Measurements from ENCODE around the gene AJAP1. TPM values are rescaled to one million over a fixed set of nuclear protein-coding genes. Genes with fewer than 3 reads are reported as not detected.
"Not testable (repeated sequence)": the region's sequence is repeated elsewhere in the genome, so short reads cannot be mapped to it uniquely, and the experiment has no call there.

AJAP1 gene, protein sequence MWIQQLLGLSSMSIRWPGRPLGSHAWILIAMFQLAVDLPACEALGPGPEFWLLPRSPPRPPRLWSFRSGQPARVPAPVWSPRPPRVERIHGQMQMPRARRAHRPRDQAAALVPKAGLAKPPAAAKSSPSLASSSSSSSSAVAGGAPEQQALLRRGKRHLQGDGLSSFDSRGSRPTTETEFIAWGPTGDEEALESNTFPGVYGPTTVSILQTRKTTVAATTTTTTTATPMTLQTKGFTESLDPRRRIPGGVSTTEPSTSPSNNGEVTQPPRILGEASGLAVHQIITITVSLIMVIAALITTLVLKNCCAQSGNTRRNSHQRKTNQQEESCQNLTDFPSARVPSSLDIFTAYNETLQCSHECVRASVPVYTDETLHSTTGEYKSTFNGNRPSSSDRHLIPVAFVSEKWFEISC
- 0.03 TPM in 1 of 2 replicates, not detected in the other for total RNA-seq (2014; rRNA removed; shearing (Covaris generic))
- polyA plus RNA-seq (2014; cell fraction: nucleus; rRNA removed) = not detected in 2 replicates

DNA sequence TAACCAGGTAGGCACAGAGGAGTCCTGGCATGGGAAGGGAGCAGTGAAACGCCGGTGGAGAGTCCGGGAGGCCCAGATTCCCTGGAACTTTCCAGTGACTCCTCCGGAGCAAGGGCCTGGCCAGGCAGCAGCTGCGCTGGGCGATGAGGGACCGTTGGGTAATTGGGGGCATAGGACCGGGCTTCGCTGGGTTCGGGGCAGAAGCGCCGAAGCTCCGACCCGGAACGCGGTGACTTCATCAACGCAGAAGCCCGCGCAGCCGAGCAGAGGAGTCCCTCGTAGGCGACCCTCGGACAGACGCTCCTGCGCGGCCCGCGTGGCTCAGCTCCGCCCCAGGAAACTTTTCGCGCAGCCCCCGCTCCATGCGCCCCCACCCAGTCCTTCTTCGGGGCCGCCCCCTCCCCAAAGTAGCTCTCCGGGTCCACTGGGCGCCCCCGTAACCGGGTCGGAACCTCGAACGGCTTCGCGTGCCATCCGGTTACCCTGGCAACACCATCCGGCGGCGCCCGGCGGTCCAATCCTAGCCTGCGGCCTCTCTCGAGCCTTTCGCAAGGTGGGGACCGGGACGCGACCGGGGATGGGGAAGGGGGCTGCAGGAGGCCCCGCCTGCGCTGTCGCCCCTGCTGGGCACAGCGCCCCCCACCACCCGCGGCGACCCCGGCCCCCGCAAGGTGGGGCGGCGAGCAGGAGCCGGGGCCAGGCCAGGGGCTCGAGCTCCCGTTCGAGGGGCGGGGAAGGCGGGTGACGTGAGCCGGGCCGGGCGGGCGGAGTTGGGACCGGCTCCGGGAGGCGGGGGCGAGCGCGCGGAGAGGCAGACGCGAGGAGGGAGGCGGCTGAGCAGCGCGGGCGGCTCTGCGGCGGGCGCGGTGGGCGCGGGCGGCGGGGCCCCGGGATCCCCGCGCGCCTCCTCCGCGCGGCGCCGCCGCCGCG is at the start of gene AJAP1:
AJAP1 (plus strand) TSS at position 814 of the 930 bp plus-strand sequence. CDS start 817 bp downstream, outside the sequence.
- no peak for DNase-seq (ENCODE audit: extremely low read depth, low read depth)

DNA sequence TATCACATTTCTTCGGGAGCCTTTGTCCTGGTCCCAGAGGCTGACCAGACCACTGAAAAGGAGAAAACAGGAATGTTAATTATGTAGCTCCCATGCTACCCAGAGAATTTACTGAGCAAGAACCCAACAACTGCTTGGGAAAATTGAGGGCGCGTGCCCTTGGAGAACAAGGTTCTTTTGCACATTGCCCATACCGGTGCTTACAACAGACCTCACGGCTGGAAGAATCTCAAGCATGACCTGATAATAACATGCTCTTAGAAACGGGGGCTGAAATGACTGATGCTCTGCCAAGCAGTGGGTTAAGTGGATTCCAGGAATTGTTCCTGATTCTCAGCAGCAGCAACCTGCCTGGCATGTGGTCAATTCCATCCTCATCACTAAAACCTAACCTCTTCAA is 49.3 kb upstream of the AJAP1 start:
- DNase-seq (ENCODE audit: extremely low read depth, low read depth) = no peak

DNA sequence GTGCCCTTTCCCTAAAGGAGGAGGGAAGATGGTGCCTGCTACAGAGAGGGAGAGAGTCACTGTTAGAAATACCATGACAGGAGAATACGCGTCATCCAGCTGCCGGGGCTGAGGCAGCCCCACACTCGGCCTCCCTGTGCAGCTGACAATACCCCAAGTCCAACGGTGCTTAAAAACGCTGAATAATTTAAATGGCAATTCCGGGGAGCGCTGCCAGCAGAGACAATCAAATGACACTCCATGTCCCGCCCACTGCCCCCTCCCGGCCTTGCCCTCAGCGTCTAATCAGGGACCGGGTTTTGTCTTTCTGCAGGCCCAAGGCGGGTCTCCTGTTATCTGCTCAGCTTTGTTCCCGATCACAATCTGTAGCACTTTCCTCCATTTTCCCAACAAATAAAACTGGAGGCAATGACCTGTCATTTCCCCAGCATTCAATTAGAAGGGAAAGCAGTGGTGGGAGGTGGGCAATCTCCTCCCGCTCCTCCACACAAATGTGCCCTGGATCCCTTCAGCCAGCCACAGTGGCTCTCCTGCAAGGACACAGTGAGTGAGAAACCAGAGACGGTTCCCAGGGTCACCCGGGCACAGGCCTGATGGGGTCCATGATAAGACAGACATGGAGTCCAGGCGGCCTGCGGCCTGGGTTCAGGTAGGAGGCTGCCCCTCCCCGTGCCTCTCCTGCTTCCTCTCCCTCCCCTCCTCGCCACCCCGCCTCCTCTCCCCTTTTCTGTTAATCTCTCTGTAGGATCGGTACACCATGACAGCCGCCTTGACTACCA is 42.7 kb upstream of the AJAP1 start:
- DNase-seq (ENCODE audit: extremely low read depth, low read depth) = no peak

GRCh38 chr1:4612991-4613390 is 41.4 kb upstream of the AJAP1 start:
- no peak for DNase-seq (ENCODE audit: extremely low read depth, low read depth)

GRCh38 chr1:4613606-4614370 is 40.6 kb upstream of the AJAP1 start:
- no peak for DNase-seq (ENCODE audit: extremely low read depth, low read depth)

DNA sequence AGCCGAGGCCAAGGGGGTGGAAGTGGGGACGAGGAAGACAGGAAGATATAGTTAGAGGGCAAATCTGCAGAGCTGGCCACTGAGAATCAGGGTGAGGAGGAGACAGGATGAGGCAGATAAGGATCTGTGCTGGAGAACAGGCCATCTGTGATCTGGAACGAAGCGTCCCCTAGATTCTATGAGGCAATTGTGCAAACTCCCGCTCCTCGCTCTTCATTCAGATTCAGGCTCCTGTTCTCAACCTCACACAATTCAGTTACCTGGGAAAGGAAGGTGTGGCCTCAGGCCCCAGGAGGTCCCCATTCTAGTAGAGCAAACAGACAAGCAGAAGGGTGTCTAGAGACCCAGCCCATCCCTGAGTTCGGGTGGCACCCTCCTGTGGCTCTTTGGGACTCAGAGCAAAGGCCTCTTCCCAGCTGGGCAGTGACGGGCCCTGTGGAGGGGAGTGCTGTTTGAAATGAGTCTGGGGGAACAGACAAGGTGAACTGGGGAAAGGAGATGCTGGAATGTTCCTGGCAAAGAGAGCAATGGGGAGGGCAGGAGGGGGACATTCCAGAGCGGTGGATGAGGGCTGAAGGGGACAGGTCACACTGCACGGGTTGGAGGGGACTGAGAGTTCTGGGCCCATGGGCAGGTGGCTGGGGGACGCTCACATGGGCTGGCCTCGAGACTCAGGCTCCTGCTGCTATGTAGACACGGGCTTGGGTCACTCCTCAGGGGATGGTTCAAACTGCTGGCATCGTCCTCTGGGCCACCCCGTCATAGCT is 39.9 kb upstream of the AJAP1 start:
- no peak for DNase-seq (ENCODE audit: extremely low read depth, low read depth)

GRCh38 chr1:4615138-4615470 is 39.3 kb upstream of the AJAP1 start:
- DNase-seq (ENCODE audit: extremely low read depth, low read depth) = no peak

- no peak for DNase-seq (ENCODE audit: extremely low read depth, low read depth)
These were observed 38.9 kb upstream of the AJAP1 start for GRCh38 chr1:4615501-4615900.

GRCh38 chr1:4616831-4617465 is 37.5 kb upstream of the AJAP1 start:
- no peak for DNase-seq (ENCODE audit: extremely low read depth, low read depth)

- no peak for DNase-seq (ENCODE audit: extremely low read depth, low read depth)
These were observed 36.9 kb upstream of the AJAP1 start for GRCh38 chr1:4617506-4617905.

- DNase-seq (ENCODE audit: extremely low read depth, low read depth) = not testable (repeated sequence)
These were observed 35.6 kb upstream of the AJAP1 start for GRCh38 chr1:4618827-4619226.

GRCh38 chr1:4621646-4622045 is 32.8 kb upstream of the AJAP1 start:
- no peak for DNase-seq (ENCODE audit: extremely low read depth, low read depth)

- no peak for DNase-seq (ENCODE audit: extremely low read depth, low read depth)
These were observed 31.6 kb upstream of the AJAP1 start for GRCh38 chr1:4622821-4623220.

GRCh38 chr1:4624141-4624715 is 30.2 kb upstream of the AJAP1 start:
- DNase-seq (ENCODE audit: extremely low read depth, low read depth) = no peak

- no peak for DNase-seq (ENCODE audit: extremely low read depth, low read depth)
These were observed 29.6 kb upstream of the AJAP1 start for GRCh38 chr1:4624801-4625200.

GRCh38 chr1:4626061-4626460 is 28.3 kb upstream of the AJAP1 start:
- DNase-seq (ENCODE audit: extremely low read depth, low read depth) = no peak

GRCh38 chr1:4626560-4627319 is 27.7 kb upstream of the AJAP1 start:
- no peak for DNase-seq (ENCODE audit: extremely low read depth, low read depth)

DNA sequence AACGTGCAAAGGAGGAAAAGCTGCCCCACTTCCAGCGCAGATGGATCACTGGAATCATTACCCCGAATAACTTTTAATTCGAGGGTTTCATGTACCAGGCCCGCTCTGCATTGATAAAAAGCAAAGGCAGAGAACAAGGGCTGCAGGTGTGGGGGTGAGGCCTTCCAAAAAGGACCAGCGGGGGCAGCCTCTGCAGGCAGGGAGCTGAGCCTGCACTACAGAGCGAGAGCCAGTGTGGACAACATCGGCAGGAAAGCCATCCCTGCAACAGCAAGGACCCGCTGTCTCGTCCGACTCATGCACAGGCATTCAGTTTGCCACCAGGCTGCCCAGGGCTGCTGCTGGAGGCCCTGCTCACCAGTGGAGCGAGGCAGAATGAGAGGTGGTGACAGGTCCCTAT is 27.1 kb upstream of the AJAP1 start:
- DNase-seq (ENCODE audit: extremely low read depth, low read depth) = no peak

All from NCI-H460 (cell line).